A673 (cell line): ENCODE measurements around the gene DCAKD. TPM values are rescaled to one million over a fixed set of nuclear protein-coding genes. Genes with fewer than 3 reads are reported as not detected.

Experiments
- BruUV-seq: library from RNA; stranded (reverse); fragments of 400-500 nt; replicated peaks from 2 replicates; lab custom pipeline; 2021; lab: Mats Ljungman, UMichigan
- CTCF ChIA-PET: fragments of 300-600 bp; sonication (Branson Sonifier 250); formaldehyde crosslinking; loops from one replicate; lab custom pipeline; 2022; ENCODE audit warnings: antibody characterized with exemption; lab: Charles Lee
- POLR2A ChIA-PET: fragments of 300-600 bp; sonication (Branson Sonifier 250); formaldehyde crosslinking; loops from one replicate; lab custom pipeline; 2022; ENCODE audit warnings: antibody characterized with exemption; ENCODE audit not compliant: low non-redundant PET; lab: Charles Lee
- DNase-seq: peaks from one replicate; pipeline ENCODE4 v3.0.0-alpha.2; 2015; ENCODE audit warnings: low spot score
- H3K27ac ChIP-seq: fragments of 200-600 bp; sonication (generic); 2 replicates; pipeline ENCODE4 v1.5.1; 2016; ENCODE audit warnings: mixed run types, low read depth, mild to moderate bottlenecking, mixed read lengths, antibody characterized with exemption, low read length; ENCODE audit not compliant: poor library complexity, severe bottlenecking
- H3K27me3 ChIP-seq: fragments of 200-600 bp; sonication (generic); replicated peaks from 2 replicates; pipeline ENCODE4 v1.6.1; 2017; ENCODE audit warnings: mixed run types, low read depth, mild to moderate bottlenecking, mixed read lengths, antibody characterized with exemption, low read length; ENCODE audit not compliant: insufficient read depth, poor library complexity
- H3K36me3 ChIP-seq: fragments of 200-600 bp; sonication (generic); 2 replicates; pipeline ENCODE4 v1.6.1; 2016; ENCODE audit warnings: mixed run types, mild to moderate bottlenecking, mixed read lengths, antibody characterized with exemption, low read length; ENCODE audit not compliant: insufficient read depth, poor library complexity, severe bottlenecking
- H3K4me1 ChIP-seq: fragments of 200-600 bp; sonication (generic); 2 replicates; pipeline ENCODE4 v1.6.1; 2017; ENCODE audit warnings: mixed run types, mild to moderate bottlenecking, mixed read lengths, antibody characterized with exemption, low read length; ENCODE audit not compliant: insufficient read depth, poor library complexity, severe bottlenecking
- H3K4me3 ChIP-seq: fragments of 200-600 bp; sonication (generic); 2 replicates; pipeline ENCODE4 v1.5.1; 2016; ENCODE audit warnings: low read depth, mixed run types, mild to moderate bottlenecking, mixed read lengths, low read length; ENCODE audit not compliant: poor library complexity, severe bottlenecking
- H3K9me3 ChIP-seq: fragments of 200-600 bp; sonication (generic); 2 replicates; pipeline ENCODE4 v1.6.1; 2016; ENCODE audit warnings: mixed run types, low read depth, mild to moderate bottlenecking, mixed read lengths, antibody characterized with exemption, low read length; ENCODE audit not compliant: poor library complexity, severe bottlenecking
- CTCF ChIP-seq: fragments of 300-800, 200-600 bp; sonication (generic); conservative IDR thresholded peaks from 2 replicates; pipeline ENCODE4 v1.5.1; 2017; ENCODE audit warnings: low read depth, mild to moderate bottlenecking, antibody characterized with exemption, low read length, moderate library complexity, mixed read lengths
- EZH2 ChIP-seq: fragments of 200-600 bp; sonication (generic); IDR thresholded peaks from 2 replicates; pipeline ENCODE4 v1.6.1; 2017; ENCODE audit warnings: borderline replicate concordance, low read depth, mild to moderate bottlenecking, mixed read lengths, antibody characterized with exemption, low read length; ENCODE audit not compliant: poor library complexity, severe bottlenecking
- intact Hi-C: fragments of 100-400 bp; cut with micrococcal nuclease; formaldehyde crosslinking; loops from one replicate; pipeline ENCODE4 v1.10.0; 2022; ENCODE audit not compliant: unreplicated experiment
- total RNA-seq: library from RNA; stranded (reverse); gene quantifications from 2 replicates; pipeline ENCODE4 v1.2.3, GENCODE V29; 2021

DCAKD gene
- total RNA-seq, 1 experiment from 2014 or later, result 19.1 TPM

GRCh38 chr17:44995436-44996001, 55.9 kb downstream of the DCAKD start:
- H3K9me3 ChIP-seq, result no peaks in the 10 kb centered on the region
- no peak overlapping the region for H3K27ac ChIP-seq
- CTCF ChIA-PET, result interaction anchor here (0.5 kb wide), 1 partner anchor 153 kb away, joined by 3 read pairs; no protein-coding TSS in a partner anchor
- intact Hi-C loops, result no loop called here
- H3K27me3 ChIP-seq, result no peaks in the 10 kb centered on the region
- no peaks in the 10 kb centered on the region for H3K36me3 ChIP-seq
- POLR2A ChIA-PET, result no interaction called here
- no peak overlapping the region for H3K4me3 ChIP-seq
- no peak for DNase-seq
- peaks cover 10% of the 10 kb centered on the region for H3K4me1 ChIP-seq
- TF ChIP-seq EZH2, result no peak
- TF ChIP-seq CTCF, result no peak
- BruUV-seq, result no TSS peak

- ChIA-PET POLR2A (no interaction called here), CTCF (no interaction called here)
- no peak overlapping the region for H3K27ac ChIP-seq
- no peaks in the 10 kb centered on the region for H3K9me3 ChIP-seq
- H3K36me3 ChIP-seq, result no peaks in the 10 kb centered on the region
- no TSS peak for BruUV-seq
- no peaks in the 10 kb centered on the region for H3K27me3 ChIP-seq
- no peak for DNase-seq
- TF ChIP-seq EZH2, result no peak
- no peak for TF ChIP-seq CTCF
- no peak overlapping the region for H3K4me3 ChIP-seq
- peaks cover 23% of the 10 kb centered on the region for H3K4me1 ChIP-seq
- intact Hi-C loops, result no loop called here
Observed at GRCh38 chr17:44992242-44992939, 59.0 kb downstream of the DCAKD start.

- intact Hi-C loops, result no loop called here
- Histone ChIP-seq H3K4me3 (no peak overlapping the region), H3K36me3 (no peaks in the 10 kb centered on the region), H3K27me3 (no peaks in the 10 kb centered on the region), H3K9me3 (no peaks in the 10 kb centered on the region), H3K27ac (no peak overlapping the region), H3K4me1 (peaks cover 27% of the 10 kb centered on the region)
- DNase-seq, result no peak
- ChIA-PET CTCF (no interaction called here), POLR2A (interaction anchor here (0.6 kb wide), 1 partner anchor 212 kb away, joined by 3 read pairs; no protein-coding TSS in a partner anchor)
- no TSS peak for BruUV-seq
- TF ChIP-seq EZH2 (no peak), CTCF (no peak)
Observed at GRCh38 chr17:44990994-44991393, 60.4 kb downstream of the DCAKD start.
